Liver (tissue), 9 donors: ENCODE results near the gene DNAJA3. TPM values are rescaled to one million over a fixed set of nuclear protein-coding genes. Genes with fewer than 3 reads are reported as not detected.

Experiments
- DNase-seq: peaks from one replicate; pipeline ENCODE4 v3.0.0-alpha.2; 2017; ENCODE audit warnings: low spot score
- H3K27ac ChIP-seq, 2 donors: one replicate each; pipeline ENCODE4 v1.7.0; 2013; ENCODE audit warnings: inconsistent platforms in 2 of 2, low read length in 2 of 2, control low read depth in 1 of 2, low read depth in 1 of 2, mild to moderate bottlenecking in 1 of 2
- H3K27me3 ChIP-seq, 4 donors: one replicate each; pipeline versions ENCODE4 v1.6.1 to v1.7.0; 2013; ENCODE audit warnings: low read length in 3 of 4, inconsistent platforms in 1 of 4, mild to moderate bottlenecking in 1 of 4, moderate library complexity in 1 of 4; ENCODE audit not compliant: control insufficient read depth in 4 of 4, insufficient read depth in 4 of 4
- H3K36me3 ChIP-seq, 4 donors: one replicate each; pipeline versions ENCODE4 v1.6.1 to v1.7.0; 2013; ENCODE audit warnings: low read length in 3 of 4, mild to moderate bottlenecking in 3 of 4, low read depth in 1 of 4, moderate library complexity in 1 of 4; ENCODE audit not compliant: control insufficient read depth in 4 of 4, insufficient read depth in 3 of 4
- H3K4me1 ChIP-seq, 4 donors: one replicate each; pipeline versions ENCODE4 v1.6.1 to v1.7.0; 2013; ENCODE audit warnings: low read length in 3 of 4, mild to moderate bottlenecking in 3 of 4, moderate library complexity in 1 of 4; ENCODE audit not compliant: control insufficient read depth in 4 of 4, insufficient read depth in 4 of 4
- H3K4me3 ChIP-seq, 3 donors: one replicate each; pipeline versions ENCODE4 v1.6.1 to v1.7.0; 2013; ENCODE audit warnings: low read length in 3 of 3, control low read depth in 1 of 3, low read depth in 1 of 3, mild to moderate bottlenecking in 1 of 3
- H3K9ac ChIP-seq, 2 donors: one replicate each; pipeline ENCODE4 v1.7.0; 2013; ENCODE audit warnings: low read length in 2 of 2, mild to moderate bottlenecking in 2 of 2, moderate library complexity in 2 of 2, control low read depth in 1 of 2, low read depth in 1 of 2
- H3K9me3 ChIP-seq, 4 donors: one replicate each; pipeline versions ENCODE4 v1.6.1 to v1.7.0; 2013; ENCODE audit warnings: low read length in 3 of 4; ENCODE audit not compliant: control insufficient read depth in 4 of 4
- FOXA1 ChIP-seq: IDR thresholded peaks from 2 replicates; pipeline ENCODE4 v1.6.1; 2016; ENCODE audit warnings: antibody characterized with exemption
- GABPA ChIP-seq, 2 donors: IDR thresholded peaks in 1 of 2; conservative IDR thresholded peaks in 1 of 2; 2 replicates each; pipeline ENCODE4 v1.6.1; 2016; ENCODE audit warnings: antibody characterized with exemption in 2 of 2, mild to moderate bottlenecking in 1 of 2, moderate library complexity in 1 of 2
- HNF4A ChIP-seq, 2 donors: conservative IDR thresholded peaks; 2 replicates each; pipeline ENCODE4 v1.6.1; 2016; ENCODE audit warnings: antibody characterized with exemption in 2 of 2, mild to moderate bottlenecking in 2 of 2
- HNF4G ChIP-seq: IDR thresholded peaks from 2 replicates; pipeline ENCODE4 v1.6.1; 2016; ENCODE audit warnings: antibody characterized with exemption
- JUND ChIP-seq, 2 donors: IDR thresholded peaks; 2 replicates each; pipeline ENCODE4 v1.6.1; 2016; ENCODE audit warnings: antibody characterized with exemption in 2 of 2
- NR2F2 ChIP-seq: IDR thresholded peaks from 2 replicates; pipeline ENCODE4 v1.6.1; 2016; ENCODE audit warnings: antibody characterized with exemption
- RAD21 ChIP-seq, 2 donors: IDR thresholded peaks; 2 replicates each; pipeline ENCODE4 v1.6.1; 2016; ENCODE audit warnings: antibody characterized with exemption in 2 of 2, mild to moderate bottlenecking in 2 of 2
- RXRA ChIP-seq, 2 donors: IDR thresholded peaks; 2 replicates each; pipeline ENCODE4 v1.6.1; 2017 to 2018; ENCODE audit warnings: antibody characterized with exemption in 2 of 2, mild to moderate bottlenecking in 1 of 2
- SP1 ChIP-seq: IDR thresholded peaks from 2 replicates; pipeline ENCODE4 v1.6.1; 2018; ENCODE audit warnings: antibody characterized with exemption, mild to moderate bottlenecking
- TAF1 ChIP-seq: conservative IDR thresholded peaks from 2 replicates; pipeline ENCODE4 v1.6.1; 2016; ENCODE audit warnings: antibody characterized with exemption, mild to moderate bottlenecking
- YY1 ChIP-seq: IDR thresholded peaks from 2 replicates; pipeline ENCODE4 v1.6.1; 2016; ENCODE audit warnings: antibody characterized with exemption, mild to moderate bottlenecking
- WGBS: extraction: QIAGEN DNeasy Blood & Tissue Kit; methylation state at CpG from one replicate; pipeline ENCODE4 v1.1.7; 2013; 5-methylcytosine and 5-hydroxymethylcytosine counted together
- polyA plus RNA-seq, 2 donors: library from polyadenylated mRNA; stranded (reverse) in 1 of 2; unstranded in 1 of 2; fragments of 200-250 nt in 1 of 2; fragments of >200 nt in 1 of 2; fragmentation: Nextera tagmentation in 1 of 2; extraction: Ambion mirVana in 1 of 2; gene quantifications; one replicate each; pipeline versions ENCODE4 v1.2.1 to v1.2.3, GENCODE V29; 2013 to 2015
- total RNA-seq, 2 donors: library from RNA; depleted of rRNA; stranded (reverse); fragments of >200 nt; gene quantifications; one replicate each; pipeline ENCODE4 v1.2.3, GENCODE V29; 2014
- TF ChIP-seq, protein P1 (sequence below): IDR thresholded peaks from 2 replicates; pipeline ENCODE4 v1.6.1; 2016; ENCODE audit warnings: antibody characterized with exemption
- TF ChIP-seq, protein P2 (sequence below): IDR thresholded peaks from 2 replicates; pipeline ENCODE4 v1.6.1; 2016; ENCODE audit warnings: antibody characterized with exemption
- TF ChIP-seq, protein P3 (sequence below): IDR thresholded peaks from 2 replicates; pipeline ENCODE4 v1.6.1; 2016; ENCODE audit warnings: antibody characterized with exemption, mild to moderate bottlenecking
- TF ChIP-seq, protein P4 (sequence below): fragments of 150-350 bp; IDR thresholded peaks from 2 replicates; pipeline ENCODE4 v1.5.1; 2017; ENCODE audit warnings: improper control_type of control experiment, low read depth, low read length; ENCODE audit not compliant: missing input control
- TF ChIP-seq, protein P5 (sequence below): IDR thresholded peaks from 2 replicates; pipeline ENCODE4 v1.6.1; 2016; ENCODE audit warnings: antibody characterized with exemption
- donor health status: healthy.
- donor health status: healthy.
- donor health status: healthy.
- donor health status: healthy.
- donor health status: healthy.

DNAJA3 gene
- total and polyA plus RNA-seq, 4 donors, result 39.6 to 86.3 (median 65.6) TPM

DNA sequence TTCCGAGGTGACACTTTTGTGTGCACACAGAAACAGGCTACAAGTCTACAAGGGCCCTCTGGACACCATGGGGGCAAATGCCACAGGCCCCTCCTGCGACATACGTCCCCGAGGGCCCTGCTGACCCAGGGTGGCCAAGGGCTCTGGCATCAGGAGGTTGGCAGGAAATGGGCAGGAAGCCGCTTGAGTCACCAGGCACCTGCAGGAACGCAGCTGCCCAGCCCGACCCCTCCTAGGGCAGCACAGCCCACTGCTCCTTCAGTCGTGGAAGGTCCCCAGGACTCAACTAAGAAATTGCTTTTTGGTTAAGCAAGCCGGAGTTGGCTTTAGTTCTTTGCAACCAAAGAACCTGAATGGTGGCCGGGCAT is 17.4 kb upstream of the DNAJA3 start:
- Histone ChIP-seq H3K27ac (no peak overlapping the region), H3K27me3 (no peaks in the 10 kb centered on the region), H3K9ac (no peak overlapping the region), H3K4me3 (no peak overlapping the region), H3K36me3 (peaks cover 4 to 9% (median 7%) of the 10 kb centered on the region in 4 donors), H3K9me3 (no peaks in the 10 kb centered on the region), H3K4me1 (peaks cover 0 to 13% (median under 1%) of the 10 kb centered on the region in 4 donors)
- WGBS, result 86% methylated on average over 10 of the region's 10 CpGs
- TF ChIP-seq, protein P1, sequence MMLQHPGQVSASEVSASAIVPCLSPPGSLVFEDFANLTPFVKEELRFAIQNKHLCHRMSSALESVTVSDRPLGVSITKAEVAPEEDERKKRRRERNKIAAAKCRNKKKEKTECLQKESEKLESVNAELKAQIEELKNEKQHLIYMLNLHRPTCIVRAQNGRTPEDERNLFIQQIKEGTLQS, result no peak
- TF ChIP-seq GABPA (IDR thresholded peaks at IDR 0.05 in 1 of 2, conservative IDR thresholded peaks at IDR 0.05 in 1 of 2), result no peak
- TF ChIP-seq RXRA (IDR thresholded peaks at IDR 0.05), result no peak
- no peak for TF ChIP-seq JUND (IDR thresholded peaks at IDR 0.05)
- TF ChIP-seq, protein P2, sequence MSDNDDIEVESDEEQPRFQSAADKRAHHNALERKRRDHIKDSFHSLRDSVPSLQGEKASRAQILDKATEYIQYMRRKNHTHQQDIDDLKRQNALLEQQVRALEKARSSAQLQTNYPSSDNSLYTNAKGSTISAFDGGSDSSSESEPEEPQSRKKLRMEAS, result no peak
- TF ChIP-seq HNF4A (conservative IDR thresholded peaks at IDR 0.05), result no peak
- TF ChIP-seq, protein P3, sequence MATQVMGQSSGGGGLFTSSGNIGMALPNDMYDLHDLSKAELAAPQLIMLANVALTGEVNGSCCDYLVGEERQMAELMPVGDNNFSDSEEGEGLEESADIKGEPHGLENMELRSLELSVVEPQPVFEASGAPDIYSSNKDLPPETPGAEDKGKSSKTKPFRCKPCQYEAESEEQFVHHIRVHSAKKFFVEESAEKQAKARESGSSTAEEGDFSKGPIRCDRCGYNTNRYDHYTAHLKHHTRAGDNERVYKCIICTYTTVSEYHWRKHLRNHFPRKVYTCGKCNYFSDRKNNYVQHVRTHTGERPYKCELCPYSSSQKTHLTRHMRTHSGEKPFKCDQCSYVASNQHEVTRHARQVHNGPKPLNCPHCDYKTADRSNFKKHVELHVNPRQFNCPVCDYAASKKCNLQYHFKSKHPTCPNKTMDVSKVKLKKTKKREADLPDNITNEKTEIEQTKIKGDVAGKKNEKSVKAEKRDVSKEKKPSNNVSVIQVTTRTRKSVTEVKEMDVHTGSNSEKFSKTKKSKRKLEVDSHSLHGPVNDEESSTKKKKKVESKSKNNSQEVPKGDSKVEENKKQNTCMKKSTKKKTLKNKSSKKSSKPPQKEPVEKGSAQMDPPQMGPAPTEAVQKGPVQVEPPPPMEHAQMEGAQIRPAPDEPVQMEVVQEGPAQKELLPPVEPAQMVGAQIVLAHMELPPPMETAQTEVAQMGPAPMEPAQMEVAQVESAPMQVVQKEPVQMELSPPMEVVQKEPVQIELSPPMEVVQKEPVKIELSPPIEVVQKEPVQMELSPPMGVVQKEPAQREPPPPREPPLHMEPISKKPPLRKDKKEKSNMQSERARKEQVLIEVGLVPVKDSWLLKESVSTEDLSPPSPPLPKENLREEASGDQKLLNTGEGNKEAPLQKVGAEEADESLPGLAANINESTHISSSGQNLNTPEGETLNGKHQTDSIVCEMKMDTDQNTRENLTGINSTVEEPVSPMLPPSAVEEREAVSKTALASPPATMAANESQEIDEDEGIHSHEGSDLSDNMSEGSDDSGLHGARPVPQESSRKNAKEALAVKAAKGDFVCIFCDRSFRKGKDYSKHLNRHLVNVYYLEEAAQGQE, result no peak
- no peak for TF ChIP-seq HNF4G
- TF ChIP-seq TAF1, result no peak
- TF ChIP-seq YY1, result no peak
- no peak for TF ChIP-seq NR2F2
- TF ChIP-seq FOXA1, result no peak
- no peak for TF ChIP-seq SP1
- TF ChIP-seq RAD21 (IDR thresholded peaks at IDR 0.05), result no peak
- TF ChIP-seq, protein P4, sequence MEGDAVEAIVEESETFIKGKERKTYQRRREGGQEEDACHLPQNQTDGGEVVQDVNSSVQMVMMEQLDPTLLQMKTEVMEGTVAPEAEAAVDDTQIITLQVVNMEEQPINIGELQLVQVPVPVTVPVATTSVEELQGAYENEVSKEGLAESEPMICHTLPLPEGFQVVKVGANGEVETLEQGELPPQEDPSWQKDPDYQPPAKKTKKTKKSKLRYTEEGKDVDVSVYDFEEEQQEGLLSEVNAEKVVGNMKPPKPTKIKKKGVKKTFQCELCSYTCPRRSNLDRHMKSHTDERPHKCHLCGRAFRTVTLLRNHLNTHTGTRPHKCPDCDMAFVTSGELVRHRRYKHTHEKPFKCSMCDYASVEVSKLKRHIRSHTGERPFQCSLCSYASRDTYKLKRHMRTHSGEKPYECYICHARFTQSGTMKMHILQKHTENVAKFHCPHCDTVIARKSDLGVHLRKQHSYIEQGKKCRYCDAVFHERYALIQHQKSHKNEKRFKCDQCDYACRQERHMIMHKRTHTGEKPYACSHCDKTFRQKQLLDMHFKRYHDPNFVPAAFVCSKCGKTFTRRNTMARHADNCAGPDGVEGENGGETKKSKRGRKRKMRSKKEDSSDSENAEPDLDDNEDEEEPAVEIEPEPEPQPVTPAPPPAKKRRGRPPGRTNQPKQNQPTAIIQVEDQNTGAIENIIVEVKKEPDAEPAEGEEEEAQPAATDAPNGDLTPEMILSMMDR, result no peak
- TF ChIP-seq, protein P5, sequence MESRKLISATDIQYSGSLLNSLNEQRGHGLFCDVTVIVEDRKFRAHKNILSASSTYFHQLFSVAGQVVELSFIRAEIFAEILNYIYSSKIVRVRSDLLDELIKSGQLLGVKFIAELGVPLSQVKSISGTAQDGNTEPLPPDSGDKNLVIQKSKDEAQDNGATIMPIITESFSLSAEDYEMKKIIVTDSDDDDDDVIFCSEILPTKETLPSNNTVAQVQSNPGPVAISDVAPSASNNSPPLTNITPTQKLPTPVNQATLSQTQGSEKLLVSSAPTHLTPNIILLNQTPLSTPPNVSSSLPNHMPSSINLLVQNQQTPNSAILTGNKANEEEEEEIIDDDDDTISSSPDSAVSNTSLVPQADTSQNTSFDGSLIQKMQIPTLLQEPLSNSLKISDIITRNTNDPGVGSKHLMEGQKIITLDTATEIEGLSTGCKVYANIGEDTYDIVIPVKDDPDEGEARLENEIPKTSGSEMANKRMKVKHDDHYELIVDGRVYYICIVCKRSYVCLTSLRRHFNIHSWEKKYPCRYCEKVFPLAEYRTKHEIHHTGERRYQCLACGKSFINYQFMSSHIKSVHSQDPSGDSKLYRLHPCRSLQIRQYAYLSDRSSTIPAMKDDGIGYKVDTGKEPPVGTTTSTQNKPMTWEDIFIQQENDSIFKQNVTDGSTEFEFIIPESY, result no peak
- DNase-seq, result no peak
